Astrocyte of the cerebellum (primary cell): ENCODE results near the gene ARMS2.

Experiments
- DNase-seq: peaks from one replicate; pipeline ENCODE4 v3.0.0-alpha.2; 2011; ENCODE audit warnings: low read depth
- H3K4me3 ChIP-seq: 2 replicates; pipeline ENCODE4 v1.5.1; 2011; ENCODE audit warnings: mild to moderate bottlenecking, low read depth, low read length, moderate library complexity
- in situ Hi-C: cut with HindIII; loops from 2 replicates; pipeline ENCODE4 v1.10.0; 2017; ENCODE audit warnings: low sequenced_read_pairs
- TF ChIP-seq, protein P1 (sequence below): IDR thresholded peaks from 2 replicates; pipeline ENCODE4 v1.5.1; 2012; ENCODE audit warnings: low read length, low read depth, moderate library complexity, mild to moderate bottlenecking; ENCODE audit errors: missing control alignments

ARMS2 gene

GRCh38 chr10:122475100-122475499 lies 20.6 kb downstream of the ARMS2 start:
- DNase-seq: no peak
- in situ Hi-C loops: no loop called here
- TF ChIP-seq, protein P1, sequence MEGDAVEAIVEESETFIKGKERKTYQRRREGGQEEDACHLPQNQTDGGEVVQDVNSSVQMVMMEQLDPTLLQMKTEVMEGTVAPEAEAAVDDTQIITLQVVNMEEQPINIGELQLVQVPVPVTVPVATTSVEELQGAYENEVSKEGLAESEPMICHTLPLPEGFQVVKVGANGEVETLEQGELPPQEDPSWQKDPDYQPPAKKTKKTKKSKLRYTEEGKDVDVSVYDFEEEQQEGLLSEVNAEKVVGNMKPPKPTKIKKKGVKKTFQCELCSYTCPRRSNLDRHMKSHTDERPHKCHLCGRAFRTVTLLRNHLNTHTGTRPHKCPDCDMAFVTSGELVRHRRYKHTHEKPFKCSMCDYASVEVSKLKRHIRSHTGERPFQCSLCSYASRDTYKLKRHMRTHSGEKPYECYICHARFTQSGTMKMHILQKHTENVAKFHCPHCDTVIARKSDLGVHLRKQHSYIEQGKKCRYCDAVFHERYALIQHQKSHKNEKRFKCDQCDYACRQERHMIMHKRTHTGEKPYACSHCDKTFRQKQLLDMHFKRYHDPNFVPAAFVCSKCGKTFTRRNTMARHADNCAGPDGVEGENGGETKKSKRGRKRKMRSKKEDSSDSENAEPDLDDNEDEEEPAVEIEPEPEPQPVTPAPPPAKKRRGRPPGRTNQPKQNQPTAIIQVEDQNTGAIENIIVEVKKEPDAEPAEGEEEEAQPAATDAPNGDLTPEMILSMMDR: no peak
- no peak overlapping the region for H3K4me3 ChIP-seq

GRCh38 chr10:122475591-122476332 lies 21.3 kb downstream of the ARMS2 start:
- in situ Hi-C loops: no loop called here
- no peak overlapping the region for H3K4me3 ChIP-seq
- DNase-seq: no peak
- TF ChIP-seq, protein P1: no peak

GRCh38 chr10:122476333-122476695 lies 21.9 kb downstream of the ARMS2 start:
- no peak overlapping the region for H3K4me3 ChIP-seq
- in situ Hi-C loops: no loop called here
- DNase-seq: no peak
- TF ChIP-seq, protein P1: no peak

- in situ Hi-C loops: no loop called here
- TF ChIP-seq, protein P1: no peak
- no peak overlapping the region for H3K4me3 ChIP-seq
- no peak for DNase-seq
Measured at GRCh38 chr10:122477436-122477835, 23.0 kb downstream of the ARMS2 start.

DNA sequence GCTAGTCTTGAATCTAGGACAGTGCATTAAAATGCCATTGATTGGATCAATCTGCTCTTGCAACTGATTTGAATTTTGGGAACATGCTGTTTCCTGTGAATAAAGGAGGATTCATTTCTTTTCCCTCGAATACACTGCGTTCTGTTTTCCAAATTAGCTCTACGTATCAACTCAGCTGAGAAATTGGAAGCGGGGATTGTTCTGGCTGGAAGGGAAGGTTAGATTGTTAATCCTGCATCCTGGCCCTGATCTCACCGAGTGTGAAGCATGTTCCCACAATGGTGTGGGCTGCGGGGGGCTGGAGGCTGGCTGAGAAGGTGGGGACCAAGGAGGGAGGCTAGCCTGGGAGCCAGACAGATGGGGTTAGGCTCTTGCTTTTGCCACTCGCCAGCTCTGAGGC lies 24.5 kb downstream of the ARMS2 start:
- H3K4me3 ChIP-seq: no peak overlapping the region
- no peak for DNase-seq
- TF ChIP-seq, protein P1: no peak
- in situ Hi-C loops: no loop called here

- DNase-seq: no peak
- in situ Hi-C loops: no loop called here
Measured at GRCh38 chr10:122480146-122480833, 25.8 kb downstream of the ARMS2 start.

More at GRCh38 chr10:122480146-122480833, 25.8 kb downstream of the ARMS2 start:
- H3K4me3 ChIP-seq: no peak overlapping the region
- TF ChIP-seq, protein P1: no peak
